HepG2 (cell line): ENCODE data around the gene DSTN. TPM values are rescaled to one million over a fixed set of nuclear protein-coding genes. Genes with fewer than 3 reads are reported as not detected.

Experiments
- ATAC-seq: fragments of 200-7000 bp; cut with Tn5 transposase; 3 replicates; pipeline ENCODE4 v1.9.1; 2020; ENCODE audit warnings: mild to moderate bottlenecking, moderate library complexity
- BruUV-seq: library from RNA; stranded (reverse); fragments of 400-500 nt; replicated peaks from 2 replicates; lab custom pipeline; 2021; lab: Mats Ljungman, UMichigan
- CTCF ChIA-PET: fragments of 300-600 bp; formaldehyde crosslinking; extraction: SDS; loops from one replicate; lab custom pipeline; 2021; ENCODE audit warnings: low total read pairs, inconsistent platforms, low intra/inter-chr PET ratio; lab: Yijun Ruan, JAX
- POLR2A ChIA-PET: fragments of 350-600 bp; sonication (Branson Sonifier 250); formaldehyde crosslinking; loops from one replicate; lab custom pipeline; 2020; ENCODE audit warnings: antibody characterized with exemption, inconsistent platforms; lab: Yijun Ruan, JAX
- DNase-seq: peaks from one replicate; pipeline ENCODE4 v3.0.0-alpha.2; 2015; ENCODE audit warnings: low spot score
- FAIRE-seq: peaks from 3 replicates; lab custom pipeline; 2011; peaks lifted over from hg19 to GRCh38; lab: Jason Lieb, UNC
- H2AFZ ChIP-seq: one replicate; pipeline ENCODE4 v1.6.1; 2011; ENCODE audit warnings: low read length, inconsistent platforms
- H3K27ac ChIP-seq: fragments of 300-600 bp; 3 replicates; pipeline ENCODE4 v1.8.0; 2011; ENCODE audit warnings: mixed run types, mild to moderate bottlenecking, mixed read lengths, low read length, inconsistent platforms; ENCODE audit not compliant: insufficient read depth; ENCODE audit errors: extremely low read length
- H3K27me3 ChIP-seq, 2 experiments: fragments of 200-600 bp in 1 of 2; 2 replicates in 1 of 2; 3 replicates in 1 of 2; pipeline versions ENCODE4 v1.6.0 to v1.8.0; 2011; ENCODE audit warnings: low read length in 2 of 2, mild to moderate bottlenecking in 2 of 2, moderate library complexity in 2 of 2, inconsistent platforms in 1 of 2; ENCODE audit not compliant: insufficient read depth in 2 of 2, control insufficient read depth in 1 of 2
- H3K36me3 ChIP-seq, 2 experiments: fragments of 200-600 bp in 1 of 2; replicated peaks in 1 of 2; 2 replicates in 1 of 2; 3 replicates in 1 of 2; pipeline versions ENCODE4 v1.5.1 to v1.8.0; 2011; ENCODE audit warnings: low read length in 2 of 2, inconsistent platforms in 1 of 2; ENCODE audit not compliant: insufficient read depth in 2 of 2, control insufficient read depth in 1 of 2
- H3K4me1 ChIP-seq: 2 replicates; pipeline ENCODE4 v1.5.1; 2012; ENCODE audit warnings: low read length, inconsistent platforms; ENCODE audit not compliant: insufficient read depth
- H3K4me2 ChIP-seq: 2 replicates; pipeline ENCODE4 v1.6.0; 2011; ENCODE audit warnings: low read depth, low read length, inconsistent platforms
- H3K4me3 ChIP-seq, 3 experiments: fragments of 200-600 bp in 1 of 3; sonication (generic), shearing (Covaris generic) in 1 of 3; replicated peaks in 1 of 3; 2 replicates each; pipeline ENCODE4 v1.5.1; 2011 to 2016; ENCODE audit warnings: low read length in 3 of 3, inconsistent platforms in 2 of 3, low read depth in 2 of 3, mild to moderate bottlenecking in 2 of 3, control low read depth in 1 of 3, mixed read lengths in 1 of 3; ENCODE audit not compliant: insufficient read depth in 1 of 3
- H3K79me2 ChIP-seq: one replicate; pipeline ENCODE4 v1.6.1; 2011; ENCODE audit warnings: low read length, inconsistent platforms; ENCODE audit not compliant: insufficient read depth
- H3K9ac ChIP-seq: 2 replicates; pipeline ENCODE4 v1.6.0; 2011; ENCODE audit warnings: mild to moderate bottlenecking, low read depth, low read length, inconsistent platforms; ENCODE audit not compliant: insufficient read depth
- H3K9me3 ChIP-seq: 2 replicates; pipeline ENCODE4 v1.5.1; 2012; ENCODE audit warnings: mild to moderate bottlenecking, low read length
- H4K20me1 ChIP-seq: 2 replicates; pipeline ENCODE4 v1.6.0; 2011; ENCODE audit warnings: inconsistent platforms, mild to moderate bottlenecking, low read length, moderate library complexity; ENCODE audit not compliant: insufficient read depth
- ARNT ChIP-seq: fragments of 450-650 bp; IDR thresholded peaks from 2 replicates; pipeline ENCODE4 v1.6.1; 2017
- GABPA ChIP-seq, 2 experiments: IDR thresholded peaks; 2 replicates each; pipeline ENCODE4 v1.6.1; 2011 to 2016; ENCODE audit warnings: low read depth in 2 of 2, low read length in 1 of 2, missing biosample characterization in 1 of 2, missing genetic modification characterization in 1 of 2
- KDM3A ChIP-seq: IDR thresholded peaks from 2 replicates; pipeline ENCODE4 v1.6.1; 2018; ENCODE audit warnings: low read depth, missing compliant biosample characterization
- KIAA2018 ChIP-seq: sonication (generic); formaldehyde crosslinking; IDR thresholded peaks from 2 replicates; pipeline ENCODE4 v1.5.0; 2020; ENCODE audit warnings: mild to moderate bottlenecking, missing genetic modification reagents, borderline replicate concordance
- LRRFIP1 ChIP-seq: sonication (generic); formaldehyde crosslinking; conservative IDR thresholded peaks from 2 replicates; pipeline ENCODE4 v1.4.0; 2020; ENCODE audit warnings: missing genetic modification reagents
- NCOA5 ChIP-seq: sonication (generic); formaldehyde crosslinking; IDR thresholded peaks from 2 replicates; pipeline ENCODE4 v1.4.0; 2020; ENCODE audit warnings: missing genetic modification reagents
- ZKSCAN1 ChIP-seq: fragments of 150-350 bp; IDR thresholded peaks from 2 replicates; pipeline ENCODE4 v1.6.1; 2014; ENCODE audit warnings: low read length
- ZNF18 ChIP-seq: sonication (generic); formaldehyde crosslinking; IDR thresholded peaks from 2 replicates; pipeline ENCODE4 v1.8.0; 2022; ENCODE audit warnings: mild to moderate bottlenecking, missing genetic modification reagents; ENCODE audit not compliant: insufficient replicate concordance
- ZNF24 ChIP-seq: fragments of 450-650 bp; IDR thresholded peaks from 2 replicates; pipeline ENCODE4 v1.6.1; 2017; ENCODE audit warnings: antibody characterized with exemption, mild to moderate bottlenecking
- ZNF317 ChIP-seq: sonication (generic); formaldehyde crosslinking; IDR thresholded peaks from 2 replicates; pipeline ENCODE4 v1.5.0; 2020; ENCODE audit warnings: mild to moderate bottlenecking, missing genetic modification reagents
- ZNF343 ChIP-seq: sonication (generic); formaldehyde crosslinking; IDR thresholded peaks from 2 replicates; pipeline ENCODE4 v1.4.0; 2020; ENCODE audit warnings: mild to moderate bottlenecking, missing genetic modification reagents
- WGBS: methylation state at CpG from one replicate; pipeline ENCODE4 v1.1.6; 2017; ENCODE audit warnings: low lambda C conversion rate; 5-methylcytosine and 5-hydroxymethylcytosine counted together
- in situ Hi-C: cut with HindIII; loops from 2 replicates; pipeline ENCODE4 v1.10.0; 2017; ENCODE audit warnings: low pct_unique_long_range_greater_than_20kb; ENCODE audit not compliant: extremely low pct_ligation_motif_present
- intact Hi-C: fragments of 100-400 bp; cut with micrococcal nuclease; formaldehyde crosslinking; loops from one replicate; pipeline ENCODE4 v1.10.0; 2022; ENCODE audit not compliant: unreplicated experiment
- polyA plus RNA-seq, 8 experiments: library from polyadenylated mRNA; depleted of rRNA in 3 of 8; stranded (reverse) in 7 of 8; unstranded in 1 of 8; fragments of >200 nt; fragmentation: Illumina TruSeq in 4 of 8; extraction: Trizol in 4 of 8; gene quantifications; 2 replicates each; pipeline versions ENCODE4 v1.2.1 to v1.2.3, GENCODE V29; 2011 to 2016; ENCODE audit warnings: low read depth in 4 of 8, missing spikeins in 1 of 8, mixed read lengths in 1 of 8; ENCODE audit not compliant: insufficient read depth in 1 of 8
- total RNA-seq, 5 experiments: library from RNA; depleted of rRNA; stranded (reverse); fragments of >200 nt; fragmentation: Illumina TruSeq; extraction: Trizol; gene quantifications; 2 replicates each; pipeline ENCODE4 v1.2.3, GENCODE V29; 2016; ENCODE audit warnings: low read depth in 1 of 5

Gene DSTN
- total and polyA plus RNA-seq, 2 of the 13 experiments (the other 11 are each of a cell fraction or from before 2014, with no cell fraction given) = 27.6 to 106 TPM

- no peak for TF ChIP-seq ZNF343 (CRISPR knock-in tag)
- TF ChIP-seq ARNT = no peak
- no peak for TF ChIP-seq KDM3A (CRISPR knock-in tag)
- TF ChIP-seq KIAA2018 = no peak
Measured at GRCh38 chr20:17601957-17602356, 32.1 kb downstream of the DSTN start (continued).

- H3K36me3 ChIP-seq = peaks cover 2 to 12% of the 10 kb centered on the region in 2 experiments; a peak in 2 of 5 replicates
- BruUV-seq = no TSS peak
- in situ Hi-C loops = no loop called here
- ATAC-seq (no peak), DNase-seq (no peak)
- H3K4me1 ChIP-seq = peaks cover 35% of the 10 kb centered on the region
- H3K4me2 ChIP-seq = no peak overlapping the region
- H3K4me3 ChIP-seq = no peak overlapping the region
- H3K9ac ChIP-seq = no peak overlapping the region
- H3K27me3 ChIP-seq = no peaks in the 10 kb centered on the region
- no peak overlapping the region for H2AFZ ChIP-seq
- peaks cover 6% of the 10 kb centered on the region; the same call in 1 of the 2 replicates for H3K9me3 ChIP-seq
- TF ChIP-seq ZNF317 = no peak
- no peak for TF ChIP-seq ZNF24
- no peak for TF ChIP-seq LRRFIP1
- TF ChIP-seq ZKSCAN1 = no peak
- TF ChIP-seq ZNF18 (CRISPR knock-in tag) = no peak
- no peak for TF ChIP-seq GABPA (IDR thresholded peaks at IDR 0.05; ENCODE audit: low read depth, low read length)
- TF ChIP-seq GABPA (CRISPR knock-in tag; IDR thresholded peaks at IDR 0.05; ENCODE audit: low read depth) = no peak
- TF ChIP-seq NCOA5 (CRISPR knock-in tag) = no peak
- TF ChIP-seq, all 625 proteins: peak for 0
- Histone ChIP-seq H4K20me1 (peaks cover 4% of the 10 kb centered on the region; the same call in 1 of the 2 replicates), H3K79me2 (peaks cover 19% of the 10 kb centered on the region), H3K27ac (no peak overlapping the region)
- WGBS = 97% methylated on average over 4 of the region's 4 CpGs
- no peak for FAIRE-seq
- intact Hi-C loops = no loop called here
- ChIA-PET POLR2A (interaction anchor here (1.0 to 1.7 kb wide), 2 partner anchors 10 to 33 kb away, joined by 3 to 4 read pairs; partner anchors contain the start of gene DSTN), CTCF (interaction anchor here (3.8 kb wide), 1 partner anchor 66 kb away, joined by 14 read pairs; no protein-coding TSS in a partner anchor)
Measured at GRCh38 chr20:17602493-17602892, 32.6 kb downstream of the DSTN start.
